Measurements from ENCODE around the gene ATAD5. TPM values are rescaled to one million over a fixed set of nuclear protein-coding genes. Genes with fewer than 3 reads are reported as not detected.

Gene ATAD5
- polyA plus RNA-seq, 1 of the 3 experiments (the other 2 are of a cell fraction): 0.66 TPM

- peaks cover 54% of the 10 kb centered on the region for H3K79me2 ChIP-seq (ENCODE audit: insufficient read depth)
- no peaks in the 10 kb centered on the region for H3K9me3 ChIP-seq
- H3K9ac ChIP-seq: peak overlapping the region; percentile 90
- CTCF ChIA-PET: interaction anchor here (0.8 to 1.9 kb wide), 5 partner anchors 14 to 115 kb away, joined by 3 to 6 read pairs (median 4); no protein-coding TSS in a partner anchor
- TF ChIP-seq GATA2 (CRISPR knock-in tag; IDR thresholded peaks at IDR 0.05): no peak
- TF ChIP-seq EZH2phosphoT487 (IDR thresholded peaks at IDR 0.05; ENCODE audit: borderline replicate concordance, low read depth): no peak
- no peak for TF ChIP-seq SMC3 (IDR thresholded peaks at IDR 0.05; ENCODE audit: low read depth, low read length)
- no peak for TF ChIP-seq RCOR1 (IDR thresholded peaks at IDR 0.05; ENCODE audit: low read length)
- TF ChIP-seq NFIC (IDR thresholded peaks at IDR 0.05; ENCODE audit: borderline replicate concordance): no peak
- no peak for TF ChIP-seq TCF12 (IDR thresholded peaks at IDR 0.05)
- TF ChIP-seq EP300 (IDR thresholded peaks at IDR 0.05; ENCODE audit: borderline replicate concordance in 1 of 2, low read depth in 1 of 2, low read length in 1 of 2): no peak
- TF ChIP-seq FOXJ3 (CRISPR knock-in tag; IDR thresholded peaks at IDR 0.05): no peak
- no peak for TF ChIP-seq RXRA (IDR thresholded peaks at IDR 0.05; ENCODE audit: borderline replicate concordance, low read depth)
- TF ChIP-seq NRF1 (IDR thresholded peaks at IDR 0.05; ENCODE audit: low read depth, low read length): no peak
- TF ChIP-seq FOXM1 (IDR thresholded peaks at IDR 0.05; ENCODE audit: low read depth): no peak
- H4K20me1 ChIP-seq (ENCODE audit: insufficient read depth): no peaks in the 10 kb centered on the region
- peaks cover 0 to 9% of the 10 kb centered on the region in 2 experiments; a peak in 2 of 4 replicates for H3K4me1 ChIP-seq (ENCODE audit: control insufficient read depth in 1 of 2, insufficient read depth in 2 of 2, low read depth in 1 of 2, low read length in 1 of 2)
- no peaks in the 10 kb centered on the region for H3K9me2 ChIP-seq
- peak; percentile 68 for DNase-seq
- POLR2A ChIA-PET: no interaction called here
- H3K27ac ChIP-seq (ENCODE audit: low read depth in 2 of 2, low read length in 1 of 2): peak overlapping the region; percentile 75 to 80
- H2AFZ ChIP-seq (ENCODE audit: low read depth): peak overlapping the region; percentile 91
- H3K4me2 ChIP-seq: peak overlapping the region; percentile 85
- peaks cover 0 to 2% of the 10 kb centered on the region in 2 experiments for H3K36me3 ChIP-seq (replicated peaks in 1 of 2; ENCODE audit: control insufficient read depth in 1 of 2, insufficient read depth in 2 of 2, low read length in 1 of 2)
- peak overlapping the region; percentile 65 to 95 for H3K4me3 ChIP-seq (ENCODE audit: low read depth in 2 of 2, low read length in 1 of 2)
- no peaks in the 10 kb centered on the region for H3K27me3 ChIP-seq (ENCODE audit: insufficient read depth)
- under 1% methylated on average over 11 of the region's 11 CpGs for WGBS (ENCODE audit: low lambda C conversion rate)
- peaks cover 17% of the 10 kb centered on the region for H3F3A ChIP-seq (replicated peaks; ENCODE audit: insufficient read depth)
Measured at GRCh38 chr17:30824002-30824355, 7.8 kb upstream of the ATAD5 start.

GRCh38 chr17:30824356-30825145 is 7.2 kb upstream of the ATAD5 start, which contains the start of gene CRLF3:
TSS of gene CRLF3 (minus strand) at chr17:30824692. CDS start at chr17:30824651, 41 bp downstream.
- POLR2A ChIA-PET: no interaction called here
- Histone ChIP-seq H2AFZ (ENCODE audit: low read depth) (peak within 1 kb of the TSS; percentile 99), H3K79me2 (ENCODE audit: insufficient read depth) (peaks cover 49% of the 10 kb centered on the region), H3K9me3 (no peaks in the 10 kb centered on the region), H3K27me3 (ENCODE audit: insufficient read depth) (no peaks in the 10 kb centered on the region), H3K9me2 (no peaks in the 10 kb centered on the region), H3K4me3 (ENCODE audit: low read depth in 2 of 2, low read length in 1 of 2) (peak within 1 kb of the TSS; percentile 65 to 95), H3K27ac (ENCODE audit: low read depth in 2 of 2, low read length in 1 of 2) (peak within 1 kb of the TSS; percentile 75 to 80), H3K4me2 (peak within 1 kb of the TSS; percentile 85), H3F3A (replicated peaks; ENCODE audit: insufficient read depth) (peaks cover 19% of the 10 kb centered on the region), H4K20me1 (ENCODE audit: insufficient read depth) (no peaks in the 10 kb centered on the region), H3K9ac (peak within 1 kb of the TSS; percentile 90), H3K4me1 (ENCODE audit: control insufficient read depth in 1 of 2, insufficient read depth in 2 of 2, low read depth in 1 of 2, low read length in 1 of 2) (peaks cover 0 to 9% of the 10 kb centered on the region in 2 experiments; a peak in 2 of 4 replicates), H3K36me3 (replicated peaks in 1 of 2; ENCODE audit: control insufficient read depth in 1 of 2, insufficient read depth in 2 of 2, low read length in 1 of 2) (no peaks in the 10 kb centered on the region)
- DNase-seq: peak; percentile 99
- CTCF ChIA-PET: interaction anchor here (1.1 to 1.9 kb wide), 4 partner anchors 15 to 115 kb away, joined by 3 to 6 read pairs (median 4); no protein-coding TSS in a partner anchor
- 14% methylated on average over 50 of the region's 75 CpGs for WGBS (ENCODE audit: low lambda C conversion rate)
- no peak for TF ChIP-seq IRF3 (IDR thresholded peaks at IDR 0.05; ENCODE audit: low read depth, low read length)
- peak; percentile 82; the same call in 1 of the 2 replicates for TF ChIP-seq MXI1 (IDR thresholded peaks at IDR 0.05; ENCODE audit: low read depth, low read length)
- no peak for TF ChIP-seq FOXJ3 (CRISPR knock-in tag; IDR thresholded peaks at IDR 0.05)
- no peak for TF ChIP-seq TEAD4 (IDR thresholded peaks at IDR 0.05; ENCODE audit: borderline replicate concordance, insufficient read depth)
- 0 out of 2 replicates have a peak, but pooled peaks have one; percentile 36 for TF ChIP-seq ZBTB33 (IDR thresholded peaks at IDR 0.05; ENCODE audit: borderline replicate concordance, low read depth)
- TF ChIP-seq MEF2A (IDR thresholded peaks at IDR 0.05; ENCODE audit: borderline replicate concordance, low read depth): no peak
- TF ChIP-seq SIN3A (IDR thresholded peaks at IDR 0.05; ENCODE audit: borderline replicate concordance, low read depth, low read length): peak; percentile 72; the same call in 1 of the 2 replicates
- TF ChIP-seq RXRA (IDR thresholded peaks at IDR 0.05; ENCODE audit: borderline replicate concordance, low read depth): no peak
- TF ChIP-seq PBX3 (IDR thresholded peaks at IDR 0.05): peak; percentile 98
- no peak for TF ChIP-seq USF2 (IDR thresholded peaks at IDR 0.05; ENCODE audit: borderline replicate concordance, low read depth, low read length)
- TF ChIP-seq EZH2phosphoT487 (IDR thresholded peaks at IDR 0.05; ENCODE audit: borderline replicate concordance, low read depth): no peak
- peak; percentile 35; the same call in 1 of the 2 replicates for TF ChIP-seq RAD21 (IDR thresholded peaks at IDR 0.05; ENCODE audit: low read length)
- no peak for TF ChIP-seq RCOR1 (IDR thresholded peaks at IDR 0.05; ENCODE audit: low read length)
- no peak; a peak in 1 of 4 replicates for TF ChIP-seq EP300 (IDR thresholded peaks at IDR 0.05; ENCODE audit: borderline replicate concordance in 1 of 2, low read depth in 1 of 2, low read length in 1 of 2)
- no peak for TF ChIP-seq FOXM1 (IDR thresholded peaks at IDR 0.05; ENCODE audit: low read depth)
- TF ChIP-seq JUND (IDR thresholded peaks at IDR 0.05): no peak

Data from SK-N-SH (cell line).